AG09309 (cell line): Measurements from ENCODE around the gene LRRC1.

Source experiments
- DNase-seq: peaks from one replicate; pipeline ENCODE4 v3.0.0-alpha.2; 2010; ENCODE audit warnings: low read depth
- H3K4me3 ChIP-seq: 2 replicates; pipeline ENCODE4 v1.5.1; 2011; ENCODE audit warnings: mild to moderate bottlenecking, low read depth, low read length, moderate library complexity; ENCODE audit not compliant: control insufficient read depth
- CTCF ChIP-seq: IDR thresholded peaks from 2 replicates; pipeline ENCODE4 v1.5.1; 2011; ENCODE audit warnings: mild to moderate bottlenecking, low read depth, low read length, inconsistent platforms; ENCODE audit not compliant: insufficient read depth, control insufficient read depth; ENCODE audit errors: missing control alignments

LRRC1 gene

GRCh38 chr6:53960311-53960710, 165.5 kb downstream of the LRRC1 start:
- DNase-seq: peak; percentile 29
- H3K4me3 ChIP-seq: no peak overlapping the region
- TF ChIP-seq CTCF: no peak

GRCh38 chr6:53961679-53962370, 167.0 kb downstream of the LRRC1 start:
- H3K4me3 ChIP-seq: no peak overlapping the region
- no peak for DNase-seq
- TF ChIP-seq CTCF: no peak

GRCh38 chr6:53962646-53963045, 167.8 kb downstream of the LRRC1 start:
- TF ChIP-seq CTCF: no peak
- DNase-seq: no peak
- H3K4me3 ChIP-seq: no peak overlapping the region

DNA sequence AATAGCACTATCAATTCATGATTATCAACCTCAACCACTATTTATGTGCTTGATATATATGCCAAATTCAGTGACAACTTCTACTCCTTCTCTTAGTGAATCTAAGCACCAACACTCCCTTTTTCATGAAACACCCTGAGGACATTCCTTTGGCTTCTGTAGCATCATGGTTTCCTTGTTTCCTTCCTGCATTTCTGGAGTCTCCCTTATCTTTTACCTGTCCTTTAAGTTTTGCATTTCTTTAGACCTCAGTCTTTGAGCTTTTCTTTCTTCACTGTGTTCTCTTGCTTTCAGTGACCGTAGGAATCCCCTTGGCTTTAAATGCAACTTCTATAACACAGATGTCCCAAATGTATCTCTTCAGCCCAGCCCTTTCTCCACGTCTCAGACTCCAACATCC, 172.6 kb downstream of the LRRC1 start:
- no peak overlapping the region for H3K4me3 ChIP-seq
- no peak for TF ChIP-seq CTCF
- no peak for DNase-seq
